IMR-90 (cell line): ENCODE data around the gene FBXW7. TPM values are rescaled to one million over a fixed set of nuclear protein-coding genes. Genes with fewer than 3 reads are reported as not detected.

ENCODE experiments used
- ATAC-seq: fragments of 200-7000 bp; cut with Tn5 transposase; 2 replicates; pipeline ENCODE4 v1.9.1; 2020; ENCODE audit warnings: low read depth, mild to moderate bottlenecking, moderate library complexity
- BruUV-seq: library from RNA; stranded (reverse); fragments of 400-500 nt; replicated peaks from 2 replicates; lab custom pipeline; 2021; lab: Mats Ljungman, UMichigan
- CTCF ChIA-PET: fragments of 300-600 bp; formaldehyde crosslinking; extraction: SDS; loops from one replicate; lab custom pipeline; 2021; ENCODE audit warnings: antibody characterized with exemption; lab: Yijun Ruan, JAX
- POLR2A ChIA-PET: fragments of 300-600 bp; sonication (Branson Sonifier 250); formaldehyde crosslinking; loops from one replicate; lab custom pipeline; 2022; ENCODE audit warnings: antibody characterized with exemption; ENCODE audit not compliant: unreplicated experiment; lab: Charles Lee
- DNase-seq: peaks from one replicate; pipeline ENCODE4 v3.0.0; 2013
- H2AFZ ChIP-seq: replicated peaks from 2 replicates; pipeline ENCODE3; 2013; ENCODE audit warnings: low read length, mild to moderate bottlenecking; ENCODE audit not compliant: poor library complexity
- H2AK5ac ChIP-seq: 2 replicates; pipeline ENCODE4 v1.6.1; 2013; ENCODE audit warnings: low read depth, low read length, inconsistent platforms
- H2AK9ac ChIP-seq: replicated peaks from 2 replicates; pipeline ENCODE3; 2013; ENCODE audit warnings: mild to moderate bottlenecking, low read depth, low read length, moderate library complexity; ENCODE audit not compliant: poor library complexity
- H2BK120ac ChIP-seq: 2 replicates; pipeline ENCODE4 v1.6.1; 2013; ENCODE audit warnings: low read depth, low read length, inconsistent platforms
- H2BK15ac ChIP-seq: 3 replicates; pipeline ENCODE4 v1.6.1; 2013; ENCODE audit warnings: low read depth, low read length, inconsistent platforms
- H2BK20ac ChIP-seq: 2 replicates; pipeline ENCODE4 v1.6.1; 2013; ENCODE audit warnings: low read depth, mild to moderate bottlenecking, inconsistent platforms, low read length, moderate library complexity
- H2BK5ac ChIP-seq: 2 replicates; pipeline ENCODE4 v1.6.1; 2013; ENCODE audit warnings: mild to moderate bottlenecking, low read depth, low read length, inconsistent platforms; ENCODE audit not compliant: poor library complexity, severe bottlenecking
- H3K14ac ChIP-seq: replicated peaks from 2 replicates; pipeline ENCODE4 v1.6.1; 2013; ENCODE audit warnings: low read depth, low read length, inconsistent platforms
- H3K18ac ChIP-seq: 2 replicates; pipeline ENCODE4 v1.6.1; 2013; ENCODE audit warnings: low read depth, low read length, control low read depth
- H3K23ac ChIP-seq: 2 replicates; pipeline ENCODE4 v1.6.1; 2013; ENCODE audit warnings: low read depth, low read length, inconsistent platforms
- H3K27ac ChIP-seq: 2 replicates; pipeline ENCODE4 v1.5.1; 2013; ENCODE audit warnings: mild to moderate bottlenecking, control low read depth, low read length; ENCODE audit not compliant: insufficient read depth
- H3K27me3 ChIP-seq: 2 replicates; pipeline ENCODE4 v1.6.1; 2013; ENCODE audit warnings: low read length; ENCODE audit not compliant: control insufficient read depth, insufficient read depth
- H3K36me3 ChIP-seq: 2 replicates; pipeline ENCODE4 v1.6.1; 2013; ENCODE audit warnings: low read length, mixed read lengths; ENCODE audit not compliant: control insufficient read depth, insufficient read depth
- H3K4ac ChIP-seq: 2 replicates; pipeline ENCODE4 v1.6.1; 2013; ENCODE audit warnings: low read depth, low read length, inconsistent platforms
- H3K4me1 ChIP-seq: 2 replicates; pipeline ENCODE4 v1.6.1; 2013; ENCODE audit warnings: low read length, mixed read lengths; ENCODE audit not compliant: control insufficient read depth, insufficient read depth
- H3K4me2 ChIP-seq: 2 replicates; pipeline ENCODE4 v1.6.1; 2013; ENCODE audit warnings: low read depth, mild to moderate bottlenecking, control low read depth, low read length, moderate library complexity
- H3K4me3 ChIP-seq: 2 replicates; pipeline ENCODE4 v1.5.1; 2013; ENCODE audit warnings: low read depth, mild to moderate bottlenecking, control low read depth, low read length, moderate library complexity; ENCODE audit not compliant: insufficient read depth
- H3K56ac ChIP-seq: 2 replicates; pipeline ENCODE4 v1.6.1; 2013; ENCODE audit warnings: low read length, inconsistent platforms; ENCODE audit not compliant: insufficient read depth; ENCODE audit errors: extremely low read depth
- H3K79me1 ChIP-seq, 2 experiments: 2 replicates each; pipeline ENCODE4 v1.6.1; 2013; ENCODE audit warnings: low read length in 2 of 2, inconsistent platforms in 1 of 2, low read depth in 1 of 2
- H3K9ac ChIP-seq: 2 replicates; pipeline ENCODE4 v1.6.1; 2013; ENCODE audit warnings: low read depth, low read length, control low read depth
- H3K9me1 ChIP-seq: 2 replicates; pipeline ENCODE4 v1.6.1; 2013; ENCODE audit warnings: low read length, inconsistent platforms; ENCODE audit not compliant: insufficient read depth
- H3K9me3 ChIP-seq: 2 replicates; pipeline ENCODE4 v1.6.1; 2013; ENCODE audit warnings: low read length; ENCODE audit not compliant: control insufficient read depth, insufficient read depth
- H4K20me1 ChIP-seq: 2 replicates; pipeline ENCODE4 v1.6.1; 2013; ENCODE audit warnings: low read length, inconsistent platforms; ENCODE audit not compliant: insufficient read depth
- H4K5ac ChIP-seq: 2 replicates; pipeline ENCODE4 v1.6.1; 2013; ENCODE audit warnings: mild to moderate bottlenecking, low read depth, low read length, control low read depth
- H4K8ac ChIP-seq, 2 experiments: 2 replicates each; pipeline ENCODE4 v1.6.1; 2013; ENCODE audit warnings: low read depth in 2 of 2, low read length in 2 of 2, control low read depth in 1 of 2, inconsistent platforms in 1 of 2
- H4K91ac ChIP-seq: 2 replicates; pipeline ENCODE4 v1.6.1; 2013; ENCODE audit warnings: low read depth, low read length, inconsistent platforms; ENCODE audit not compliant: insufficient read depth
- CEBPB ChIP-seq: IDR thresholded peaks from 2 replicates; pipeline ENCODE4 v1.6.1; 2012; ENCODE audit warnings: low read depth, low read length, improper control_type of control experiment
- CHD1 ChIP-seq: IDR thresholded peaks from 2 replicates; pipeline ENCODE4 v1.6.1; 2012; ENCODE audit warnings: low read depth, low read length, improper control_type of control experiment
- MAZ ChIP-seq: IDR thresholded peaks from 2 replicates; pipeline ENCODE4 v1.6.1; 2012; ENCODE audit warnings: low read depth, mild to moderate bottlenecking, low read length, improper control_type of control experiment, moderate library complexity, borderline replicate concordance
- NFE2L2 ChIP-seq: fragments of 150-350 bp; IDR thresholded peaks from 2 replicates; pipeline ENCODE4 v1.6.1; 2016; ENCODE audit warnings: low read depth, mild to moderate bottlenecking, low read length
- POLR2A ChIP-seq: IDR thresholded peaks from 2 replicates; pipeline ENCODE4 v1.6.1; 2012; ENCODE audit warnings: mild to moderate bottlenecking, low read depth, low read length
- RAD21 ChIP-seq: IDR thresholded peaks from 2 replicates; pipeline ENCODE4 v1.6.1; 2012; ENCODE audit warnings: low read length, improper control_type of control experiment
- RCOR1 ChIP-seq: IDR thresholded peaks from 2 replicates; pipeline ENCODE4 v1.6.1; 2012; ENCODE audit warnings: mild to moderate bottlenecking, low read length, improper control_type of control experiment; ENCODE audit not compliant: insufficient replicate concordance
- RFX5 ChIP-seq: IDR thresholded peaks from 2 replicates; pipeline ENCODE4 v1.8.0; 2012; ENCODE audit warnings: low read depth, mild to moderate bottlenecking, low read length, moderate library complexity
- WGBS, 2 experiments: methylation state at CpG; one replicate each; pipeline versions ENCODE4 v1.1.5 to v1.1.7; 2013; ENCODE audit warnings: missing lambda C conversion rate in 2 of 2; ENCODE audit not compliant: insufficient read length in 1 of 2; ENCODE audit errors: extremely low coverage in 2 of 2; 5-methylcytosine and 5-hydroxymethylcytosine counted together
- dilution Hi-C: fragments of 300-500 bp; cut with HindIII; formaldehyde crosslinking; loops from one replicate; pipeline ENCODE4 v1.14.3; 2018; ENCODE audit warnings: low sequenced_read_pairs; ENCODE audit not compliant: unreplicated experiment
- in situ Hi-C: fragments of 300-500 bp; cut with MboI; formaldehyde crosslinking; loops from 3 replicates; pipeline ENCODE4 v1.14.3; 2019; ENCODE audit warnings: low sequenced_read_pairs, inconsistent platforms, mixed read lengths
- intact Hi-C: fragments of 100-400 bp; cut with micrococcal nuclease; formaldehyde crosslinking; loops from 2 replicates; pipeline ENCODE4 v1.10.0; 2022
- polyA plus RNA-seq, 3 experiments: library from polyadenylated mRNA; depleted of rRNA; stranded (reverse); fragments of >200 nt; gene quantifications; 2 replicates each; pipeline ENCODE4 v1.2.3, GENCODE V29; 2012; ENCODE audit warnings: low replicate concordance in 1 of 3
- total RNA-seq: library from RNA; depleted of rRNA; stranded (reverse); fragments of >200 nt; gene quantifications from 2 replicates; pipeline ENCODE4 v1.2.3, GENCODE V29; 2012
- TF ChIP-seq, protein P1 (sequence below): fragments of 150-350 bp; IDR thresholded peaks from 2 replicates; pipeline ENCODE4 v1.6.1; 2016; ENCODE audit warnings: low read depth, mild to moderate bottlenecking, low read length, moderate library complexity, borderline replicate concordance
- TF ChIP-seq, protein P2 (sequence below): fragments of 150-350 bp; IDR thresholded peaks from 2 replicates; pipeline ENCODE4 v1.6.1; 2017; ENCODE audit warnings: mild to moderate bottlenecking, antibody characterized with exemption, low read length, low read depth

FBXW7 gene
- total and polyA plus RNA-seq, 2 of the 4 experiments (the other 2 are of a cell fraction), result 7.2 to 27.4 TPM

DNA sequence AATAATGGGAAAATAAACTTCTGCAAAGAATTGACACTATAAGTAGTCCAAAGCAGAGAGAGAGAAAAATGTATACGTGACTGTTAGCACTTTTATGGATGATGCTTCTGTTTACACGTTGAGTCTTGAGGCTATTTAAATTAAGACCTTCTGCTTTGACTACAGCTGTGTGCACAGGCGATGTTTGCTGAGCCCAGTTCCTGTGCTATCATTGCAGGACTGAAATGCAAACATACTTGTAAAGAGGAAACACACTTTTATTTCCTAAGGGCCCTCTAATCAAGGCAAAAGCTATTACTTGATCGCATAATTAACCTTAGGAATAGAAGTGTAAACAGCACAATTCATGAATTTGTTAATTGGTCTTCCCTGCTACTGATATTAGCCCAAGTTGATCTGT lies 226.9 kb downstream of the FBXW7 start:
- H3K4me2 ChIP-seq, result no peak overlapping the region
- no CpG with 5 or more reads among the region's 4 CpGs for WGBS, 2 experiments
- H2BK20ac ChIP-seq, result no peak overlapping the region
- H3K56ac ChIP-seq, result no peak overlapping the region
- in situ Hi-C loops (no loop called here), dilution Hi-C loops (no loop called here), intact Hi-C loops (no loop called here)
- no TSS peak for BruUV-seq
- H2BK5ac ChIP-seq, result no peak overlapping the region
- peaks cover 27% of the 10 kb centered on the region for H3K27me3 ChIP-seq
- POLR2A ChIA-PET, result no interaction called here
- H3K79me1 ChIP-seq, result no peaks in the 10 kb centered on the region
- H4K91ac ChIP-seq, result no peak overlapping the region
- no peak overlapping the region for H2BK15ac ChIP-seq
- no peak overlapping the region for H2AFZ ChIP-seq
- H2BK120ac ChIP-seq, result no peak overlapping the region
- CTCF ChIA-PET, result no interaction called here
- H3K4me3 ChIP-seq, result no peak overlapping the region
- no peak overlapping the region for H3K14ac ChIP-seq
- no peak overlapping the region for H3K9ac ChIP-seq
- H3K4ac ChIP-seq, result no peak overlapping the region
- H3K4me1 ChIP-seq, result no peaks in the 10 kb centered on the region
- ATAC-seq (no peak), DNase-seq (no peak)
- no peak overlapping the region for H3K27ac ChIP-seq
- H2AK5ac ChIP-seq, result no peak overlapping the region
- H3K9me1 ChIP-seq, result peaks cover 3% of the 10 kb centered on the region; the same call in 1 of the 2 replicates
- no peaks in the 10 kb centered on the region for H3K36me3 ChIP-seq
- no peak overlapping the region for H3K18ac ChIP-seq
- no peak overlapping the region for H2AK9ac ChIP-seq
- H4K5ac ChIP-seq, result no peak overlapping the region
- no peaks in the 10 kb centered on the region for H4K20me1 ChIP-seq
- H3K9me3 ChIP-seq, result no peaks in the 10 kb centered on the region
- TF ChIP-seq RFX5 (no peak), NFE2L2 (no peak), POLR2A (no peak), CEBPB (no peak), RAD21 (no peak), RCOR1 (no peak), CHD1 (no peak), MAZ (no peak)
- TF ChIP-seq, protein P1, sequence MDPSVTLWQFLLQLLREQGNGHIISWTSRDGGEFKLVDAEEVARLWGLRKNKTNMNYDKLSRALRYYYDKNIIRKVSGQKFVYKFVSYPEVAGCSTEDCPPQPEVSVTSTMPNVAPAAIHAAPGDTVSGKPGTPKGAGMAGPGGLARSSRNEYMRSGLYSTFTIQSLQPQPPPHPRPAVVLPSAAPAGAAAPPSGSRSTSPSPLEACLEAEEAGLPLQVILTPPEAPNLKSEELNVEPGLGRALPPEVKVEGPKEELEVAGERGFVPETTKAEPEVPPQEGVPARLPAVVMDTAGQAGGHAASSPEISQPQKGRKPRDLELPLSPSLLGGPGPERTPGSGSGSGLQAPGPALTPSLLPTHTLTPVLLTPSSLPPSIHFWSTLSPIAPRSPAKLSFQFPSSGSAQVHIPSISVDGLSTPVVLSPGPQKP, result no peak
- TF ChIP-seq, protein P2, sequence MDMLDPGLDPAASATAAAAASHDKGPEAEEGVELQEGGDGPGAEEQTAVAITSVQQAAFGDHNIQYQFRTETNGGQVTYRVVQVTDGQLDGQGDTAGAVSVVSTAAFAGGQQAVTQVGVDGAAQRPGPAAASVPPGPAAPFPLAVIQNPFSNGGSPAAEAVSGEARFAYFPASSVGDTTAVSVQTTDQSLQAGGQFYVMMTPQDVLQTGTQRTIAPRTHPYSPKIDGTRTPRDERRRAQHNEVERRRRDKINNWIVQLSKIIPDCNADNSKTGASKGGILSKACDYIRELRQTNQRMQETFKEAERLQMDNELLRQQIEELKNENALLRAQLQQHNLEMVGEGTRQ, result no peak
- no peak overlapping the region for H3K23ac ChIP-seq
- H4K8ac ChIP-seq, result no peak overlapping the region
